ENCODE results near the gene RTKN. TPM values are rescaled to one million over a fixed set of nuclear protein-coding genes. Genes with fewer than 3 reads are reported as not detected.
"Not testable (repeated sequence)": the region's sequence is repeated elsewhere in the genome, so short reads cannot be mapped to it uniquely, and the experiment has no call there.

The RTKN gene
- 18.0 TPM for total RNA-seq
- 14.2 TPM for polyA plus RNA-seq

DNA sequence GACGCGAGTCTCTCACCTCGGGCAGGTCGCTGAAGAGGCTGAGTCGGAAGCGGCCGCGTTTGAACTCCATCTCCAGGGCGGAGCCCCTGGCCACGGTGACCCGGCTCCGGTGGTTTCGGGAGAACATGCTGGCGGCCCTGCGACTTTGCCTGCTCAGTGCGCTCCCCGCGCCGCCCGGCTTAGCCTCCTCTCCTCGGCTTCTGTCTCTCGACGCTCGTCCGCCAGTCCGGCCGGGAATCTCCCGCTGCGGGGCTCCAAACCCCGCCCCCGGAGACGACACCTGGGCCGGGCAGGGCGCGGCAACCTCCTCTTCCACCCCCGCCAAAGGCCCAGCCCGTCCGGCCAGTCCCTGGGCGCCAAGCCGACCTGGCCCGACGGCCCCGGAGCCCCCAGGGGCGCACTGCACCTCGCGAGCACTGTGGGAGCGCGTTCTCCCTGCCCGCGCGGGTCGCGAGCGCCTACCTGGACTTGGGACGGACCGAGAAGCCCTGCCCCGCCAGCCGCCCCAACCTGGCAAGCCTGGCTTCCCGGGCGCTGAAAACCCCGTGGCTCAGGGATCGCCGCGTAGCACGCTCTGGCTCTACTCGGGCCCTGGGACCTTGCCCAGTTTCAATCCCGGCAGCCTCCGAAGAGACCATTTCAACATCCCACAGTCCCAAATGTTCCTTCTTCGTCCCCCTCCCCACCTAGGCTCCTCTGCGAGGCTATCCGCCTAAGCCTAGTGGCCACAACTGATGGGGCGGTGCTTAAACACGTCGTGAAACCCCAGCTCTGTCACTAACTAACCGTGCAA, at the start of gene RTKN:
Gene RTKN, minus strand, starts transcription at position 248 of the 793 bp plus-strand sequence. Its CDS starts 121 bp downstream, at position 127.
- peak within 1 kb of the TSS; percentile 41 for H3K27ac ChIP-seq (ENCODE audit: low read depth)
- DNase-seq (ENCODE audit: extremely low spot score): no peak
- H3K36me3 ChIP-seq (ENCODE audit: insufficient read depth): no peaks in the 10 kb centered on the region
- 12% methylated on average over 75 of the region's 75 CpGs for WGBS
- H3K4me1 ChIP-seq (ENCODE audit: insufficient read depth): peaks cover 1% of the 10 kb centered on the region
- peak within 1 kb of the TSS; percentile 42 for H3K4me3 ChIP-seq (ENCODE audit: low read depth, low read length)

- no peaks in the 10 kb centered on the region for H3K4me1 ChIP-seq (ENCODE audit: insufficient read depth)
- peaks cover 17% of the 10 kb centered on the region for H3K36me3 ChIP-seq (ENCODE audit: insufficient read depth)
- no peak overlapping the region for H3K4me3 ChIP-seq (ENCODE audit: low read depth, low read length)
- 90% methylated on average over 9 of the region's 9 CpGs for WGBS
- DNase-seq (ENCODE audit: extremely low spot score): no peak
- H3K27ac ChIP-seq (ENCODE audit: low read depth): no peak overlapping the region
These were observed 48.2 kb upstream of the RTKN start for GRCh38 chr2:74489906-74490305.

GRCh38 chr2:74488643-74489481, 47.1 kb upstream of the RTKN start:
- no peaks in the 10 kb centered on the region for H3K4me1 ChIP-seq (ENCODE audit: insufficient read depth)
- DNase-seq (ENCODE audit: extremely low spot score): no peak
- 87% methylated on average over 9 of the region's 9 CpGs for WGBS
- no peak overlapping the region for H3K27ac ChIP-seq (ENCODE audit: low read depth)
- peaks cover 17% of the 10 kb centered on the region for H3K36me3 ChIP-seq (ENCODE audit: insufficient read depth)
- no peak overlapping the region for H3K4me3 ChIP-seq (ENCODE audit: low read depth, low read length)

- Histone ChIP-seq H3K27ac (ENCODE audit: low read depth) (no peak overlapping the region), H3K36me3 (ENCODE audit: insufficient read depth) (peaks cover 7% of the 10 kb centered on the region), H3K4me3 (ENCODE audit: low read depth, low read length) (no peak overlapping the region), H3K4me1 (ENCODE audit: insufficient read depth) (peaks cover 6% of the 10 kb centered on the region)
- no peak for DNase-seq (ENCODE audit: extremely low spot score)
- 98% methylated on average over 2 of the region's 2 CpGs for whole genome bisulfite sequencing
These were observed 44.4 kb upstream of the RTKN start for GRCh38 chr2:74486141-74486540.

DNA sequence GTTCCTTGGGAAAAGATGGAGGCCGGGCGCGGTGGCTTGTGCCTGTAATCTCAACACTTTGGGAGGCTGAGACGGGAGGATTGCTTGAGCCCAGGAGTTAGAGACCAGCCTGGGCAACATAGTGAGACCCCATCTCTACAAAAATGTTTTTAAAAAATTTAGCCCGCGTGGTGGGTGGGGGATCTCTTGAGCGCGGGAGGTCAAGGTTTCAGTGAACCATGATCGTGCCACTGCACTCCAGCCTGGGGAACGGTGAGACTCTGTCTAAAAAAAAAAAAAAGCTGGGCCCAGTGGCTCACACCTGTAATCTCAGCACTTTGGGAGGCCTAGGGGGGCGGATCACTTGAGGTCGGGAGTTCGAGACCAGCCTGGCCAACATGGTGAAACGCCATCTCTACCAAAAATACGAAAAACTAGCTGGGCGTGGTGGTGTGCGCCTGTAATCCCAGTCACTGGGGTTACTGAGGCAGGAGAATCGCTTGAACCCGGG, 42.0 kb upstream of the RTKN start:
- H3K4me1 ChIP-seq (ENCODE audit: insufficient read depth); H3K36me3 ChIP-seq (ENCODE audit: insufficient read depth); DNase-seq (ENCODE audit: extremely low spot score); H3K27ac ChIP-seq (ENCODE audit: low read depth): not testable (repeated sequence)
- peak overlapping the region; percentile 76 for H3K4me3 ChIP-seq (ENCODE audit: low read depth, low read length)
- 78% methylated on average over 19 of the region's 19 CpGs for WGBS

GRCh38 chr2:74482801-74483674, 41.3 kb upstream of the RTKN start, which contains the start of the genes CCDC142 and TTC31:
Gene CCDC142, minus strand, starts transcription at chr2:74482998. Its CDS starts 161 bp downstream, at chr2:74482837.
Gene TTC31, plus strand, starts transcription at chr2:74483081. Its CDS starts 15 bp downstream, at chr2:74483096.
- H3K36me3 ChIP-seq (ENCODE audit: insufficient read depth): no peaks in the 10 kb centered on the region
- peak; percentile 92 for DNase-seq (ENCODE audit: extremely low spot score)
- peaks cover 6% of the 10 kb centered on the region for H3K4me1 ChIP-seq (ENCODE audit: insufficient read depth)
- under 1% methylated on average over 50 of the region's 50 CpGs for WGBS
- peak within 1 kb of the TSS; percentile 76 for H3K4me3 ChIP-seq (ENCODE audit: low read depth, low read length)
- H3K27ac ChIP-seq (ENCODE audit: low read depth): peak within 1 kb of the TSS; percentile 83

DNA sequence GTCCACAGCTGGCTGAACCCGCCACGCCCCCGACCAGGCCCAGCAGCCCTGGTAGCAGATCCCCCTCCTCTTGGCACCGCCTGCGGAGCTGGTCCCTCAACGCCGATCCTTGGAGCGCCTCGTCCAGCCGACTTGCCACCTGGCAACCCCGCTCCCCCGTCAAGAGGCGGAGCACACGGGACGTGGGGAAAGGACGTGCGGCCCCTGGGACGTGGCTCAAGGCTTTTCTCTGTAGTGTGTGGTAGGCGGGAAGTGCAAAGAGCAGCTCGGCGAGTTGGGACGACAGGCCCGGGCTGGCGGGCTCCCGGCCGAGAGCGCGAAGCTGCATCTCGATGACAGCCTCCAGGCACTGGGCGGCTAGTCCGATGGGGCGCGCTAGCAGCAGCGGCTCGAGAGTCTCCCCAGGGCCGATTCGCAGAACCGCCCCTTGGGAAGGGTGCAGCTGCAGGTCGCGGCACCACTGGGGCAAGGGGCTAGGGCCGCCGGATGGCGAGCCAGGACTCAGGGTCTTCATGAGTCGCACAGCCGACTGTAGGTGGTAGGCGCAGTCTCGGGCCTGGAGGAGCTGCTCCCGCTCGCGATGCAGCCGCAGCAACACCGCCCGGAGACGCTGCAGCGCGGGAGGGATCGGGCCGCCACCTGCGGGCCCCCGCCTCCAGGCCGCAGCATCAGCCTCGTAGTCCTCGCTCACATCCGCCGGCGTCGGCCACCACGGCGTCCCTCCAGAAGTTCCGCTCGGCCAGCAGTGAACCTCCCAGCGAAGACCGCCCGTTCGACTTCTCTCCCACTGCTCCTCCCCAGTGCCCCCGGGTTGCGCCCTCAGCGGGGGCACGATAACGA, 40.4 kb upstream of the RTKN start:
- peaks cover 6% of the 10 kb centered on the region for H3K4me1 ChIP-seq (ENCODE audit: insufficient read depth)
- H3K4me3 ChIP-seq (ENCODE audit: low read depth, low read length): peak overlapping the region; percentile 76
- no peak for DNase-seq (ENCODE audit: extremely low spot score)
- no peaks in the 10 kb centered on the region for H3K36me3 ChIP-seq (ENCODE audit: insufficient read depth)
- WGBS: 1% methylated on average over 80 of the region's 80 CpGs
- H3K27ac ChIP-seq (ENCODE audit: low read depth): peak overlapping the region; percentile 83

- no peak for DNase-seq (ENCODE audit: extremely low spot score)
- Histone ChIP-seq H3K4me3 (ENCODE audit: low read depth, low read length) (peak overlapping the region; percentile 76), H3K27ac (ENCODE audit: low read depth) (no peak overlapping the region), H3K4me1 (ENCODE audit: insufficient read depth) (peaks cover 6% of the 10 kb centered on the region), H3K36me3 (ENCODE audit: insufficient read depth) (no peaks in the 10 kb centered on the region)
- 58% methylated on average over 3 of the region's 3 CpGs for WGBS
These were observed 39.7 kb upstream of the RTKN start for GRCh38 chr2:74481431-74481830.

DNA sequence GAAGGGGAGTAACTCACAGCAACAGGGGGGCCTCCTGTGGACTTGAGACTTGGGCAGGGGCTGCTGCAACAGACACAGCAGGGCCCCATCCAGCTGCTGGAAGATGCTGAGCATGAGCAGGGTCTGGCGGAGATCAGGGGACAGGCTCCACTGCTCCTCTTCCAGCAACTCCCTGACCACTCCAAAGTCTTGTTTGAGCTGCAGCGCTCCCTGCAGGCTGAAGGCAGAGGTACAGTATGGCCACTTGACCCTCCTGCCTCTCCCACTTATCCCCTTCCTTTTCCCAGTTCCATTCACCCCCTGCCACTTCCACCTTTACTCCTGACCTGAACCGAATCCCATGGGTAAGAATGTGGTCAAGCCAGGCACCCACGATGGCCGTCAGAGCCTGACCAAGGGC, 33.2 kb upstream of the RTKN start:
- Histone ChIP-seq H3K4me1 (ENCODE audit: insufficient read depth) (peaks cover 2% of the 10 kb centered on the region), H3K4me3 (ENCODE audit: low read depth, low read length) (no peak overlapping the region), H3K36me3 (ENCODE audit: insufficient read depth) (peaks cover 2% of the 10 kb centered on the region), H3K27ac (ENCODE audit: low read depth) (no peak overlapping the region)
- WGBS: 86% methylated on average over 5 of the region's 5 CpGs
- DNase-seq (ENCODE audit: extremely low spot score): no peak

DNA sequence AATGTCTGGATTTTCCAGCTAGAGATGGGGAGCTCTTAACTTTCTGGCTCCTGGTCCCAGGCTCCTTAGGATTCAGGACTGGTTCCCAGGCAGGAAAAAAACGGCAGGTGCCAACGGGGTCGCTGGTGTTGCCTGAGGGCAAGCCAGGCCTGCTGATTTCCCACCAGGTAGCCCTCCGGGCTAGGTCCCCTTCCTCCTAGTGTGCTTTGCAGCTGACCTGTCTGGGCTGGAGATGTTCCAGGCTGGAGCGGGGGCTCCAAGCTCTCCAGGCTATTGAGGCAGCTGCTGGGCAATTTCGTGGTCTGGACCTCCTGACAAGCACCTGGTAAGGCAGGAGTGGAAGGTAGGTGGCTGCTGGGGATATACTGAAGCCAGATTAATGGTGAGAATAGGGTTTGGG, 32.7 kb upstream of the RTKN start:
- DNase-seq (ENCODE audit: extremely low spot score): no peak
- 94% methylated on average over 6 of the region's 6 CpGs for WGBS
- Histone ChIP-seq H3K27ac (ENCODE audit: low read depth) (no peak overlapping the region), H3K4me1 (ENCODE audit: insufficient read depth) (peaks cover 2% of the 10 kb centered on the region), H3K36me3 (ENCODE audit: insufficient read depth) (peaks cover 2% of the 10 kb centered on the region), H3K4me3 (ENCODE audit: low read depth, low read length) (no peak overlapping the region)

GRCh38 chr2:74472945-74473258, 31.2 kb upstream of the RTKN start:
- DNase-seq (ENCODE audit: extremely low spot score): no peak
- Histone ChIP-seq H3K27ac (ENCODE audit: low read depth) (peak overlapping the region; percentile 59), H3K36me3 (ENCODE audit: insufficient read depth) (peaks cover 2% of the 10 kb centered on the region), H3K4me3 (ENCODE audit: low read depth, low read length) (peak overlapping the region; percentile 45), H3K4me1 (ENCODE audit: insufficient read depth) (peaks cover 2% of the 10 kb centered on the region)
- 12% methylated on average over 7 of the region's 7 CpGs for WGBS

DNA sequence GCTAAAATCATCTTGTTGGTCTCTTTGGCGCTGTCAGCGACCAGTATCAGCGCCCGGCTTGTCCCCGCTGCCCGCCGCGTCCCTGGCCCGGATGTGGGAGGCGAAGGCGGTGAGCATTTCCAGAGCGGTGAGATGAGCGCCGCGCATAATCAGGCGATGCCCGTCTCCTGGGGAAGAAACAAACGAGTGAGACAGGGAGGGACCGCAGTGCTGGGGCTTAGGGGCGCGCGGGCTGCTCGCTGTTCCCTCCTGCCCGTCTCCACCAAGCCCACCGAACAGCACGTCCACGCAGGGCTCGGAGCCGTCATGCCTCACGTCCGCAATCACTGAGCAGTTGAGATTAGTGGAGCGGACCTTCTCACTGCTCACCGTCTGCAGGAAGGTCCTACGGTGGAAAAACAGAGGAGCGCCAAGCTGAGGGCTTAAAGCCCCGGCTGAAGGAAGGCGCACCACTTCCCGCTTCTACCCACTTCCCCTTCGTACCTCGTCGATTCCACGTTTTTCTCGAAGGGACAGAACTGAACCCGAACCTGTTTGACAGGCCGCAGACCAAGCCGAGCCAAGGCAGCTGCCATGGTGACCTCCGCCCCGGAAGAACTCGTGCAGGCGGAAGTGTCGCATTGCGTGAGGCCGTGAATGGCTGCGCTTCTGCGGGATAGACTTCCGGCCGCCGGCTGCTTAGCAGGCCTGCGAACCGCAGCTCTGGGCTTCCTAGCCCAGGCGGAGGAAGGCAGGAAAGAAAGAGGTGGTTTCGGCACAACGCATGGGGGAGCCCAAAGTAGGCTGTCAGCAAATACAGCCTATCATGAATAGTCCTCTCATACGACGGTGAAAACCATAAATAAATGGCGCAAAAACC, 30.6 kb upstream of the RTKN start, which contains the start of gene MRPL53:
Gene MRPL53, minus strand, starts transcription at position 595 of the 859 bp plus-strand sequence. Its CDS starts 20 bp downstream, at position 575.
- under 1% methylated on average over 66 of the region's 66 CpGs for WGBS

More for the DNA sequence above, 30.6 kb upstream of the RTKN start, which contains the start of gene MRPL53:
- peaks cover 2% of the 10 kb centered on the region for H3K36me3 ChIP-seq (ENCODE audit: insufficient read depth)
- peak within 1 kb of the TSS; percentile 45 for H3K4me3 ChIP-seq (ENCODE audit: low read depth, low read length)
- peak within 1 kb of the TSS; percentile 77 for H3K27ac ChIP-seq (ENCODE audit: low read depth)
- peak; percentile 93 for DNase-seq (ENCODE audit: extremely low spot score)
- H3K4me1 ChIP-seq (ENCODE audit: insufficient read depth): peaks cover 2% of the 10 kb centered on the region

Measured in urinary bladder (tissue), 4 donors.